Activated CD8-positive, alpha-beta memory T cell treated with anti-CD3 and anti-CD28 coated beads, Interleukin-2, amount 50 U/mL, for 1 hour (primary cell): ENCODE results near the gene PDZK1IP1.

Source experiments
- DNase-seq: peaks from one replicate; pipeline ENCODE4 v3.0.0-alpha.2; 2020; ENCODE audit errors: extremely low read depth

Gene PDZK1IP1

GRCh38 chr1:47189844-47190508 is at the start of gene PDZK1IP1:
TSS of gene PDZK1IP1 (minus strand) at chr1:47190036. CDS start at chr1:47189932, 104 bp downstream.
- no peak for DNase-seq

- no peak for DNase-seq
Observed at GRCh38 chr1:47238935-47239592, 49.2 kb upstream of the PDZK1IP1 start.

GRCh38 chr1:47235806-47236205 is 46.0 kb upstream of the PDZK1IP1 start:
- DNase-seq, result no peak

GRCh38 chr1:47235241-47235681 is 45.4 kb upstream of the PDZK1IP1 start:
- no peak for DNase-seq

- no peak for DNase-seq
Observed at GRCh38 chr1:47233186-47233585, 43.4 kb upstream of the PDZK1IP1 start.

GRCh38 chr1:47232187-47232874 is 42.5 kb upstream of the PDZK1IP1 start, which contains the start of gene TAL1:
TSS of gene TAL1 (minus strand) at chr1:47232225. CDS start at chr1:47225888, 6,337 bp downstream.
- no peak for DNase-seq

- no peak for DNase-seq
Observed at GRCh38 chr1:47231301-47232186, 41.7 kb upstream of the PDZK1IP1 start.

- no peak for DNase-seq
Observed at GRCh38 chr1:47230692-47231300, 41.0 kb upstream of the PDZK1IP1 start.

GRCh38 chr1:47229886-47230691 is 40.3 kb upstream of the PDZK1IP1 start:
- no peak for DNase-seq

- DNase-seq, result no peak
Observed at GRCh38 chr1:47229031-47229885, 39.4 kb upstream of the PDZK1IP1 start.

- DNase-seq, result no peak
Observed at GRCh38 chr1:47228644-47229030, 38.8 kb upstream of the PDZK1IP1 start.

GRCh38 chr1:47227341-47228232 is 37.8 kb upstream of the PDZK1IP1 start:
- DNase-seq, result no peak

- DNase-seq, result no peak
Observed at GRCh38 chr1:47226839-47227215, 37.0 kb upstream of the PDZK1IP1 start.

- no peak for DNase-seq
Observed at GRCh38 chr1:47226121-47226838, 36.4 kb upstream of the PDZK1IP1 start.

GRCh38 chr1:47225430-47226100 is 35.7 kb upstream of the PDZK1IP1 start:
- DNase-seq, result no peak

- DNase-seq, result no peak
Observed at GRCh38 chr1:47224676-47225399, 35.0 kb upstream of the PDZK1IP1 start.
